ENCODE data around the gene CGB8. TPM values are rescaled to one million over a fixed set of nuclear protein-coding genes. Genes with fewer than 3 reads are reported as not detected.
A peak's percentile ranks its signal among the peaks of the same experiment; 100 is the strongest.
"Not testable (repeated sequence)": the region's sequence is repeated elsewhere in the genome, so short reads cannot be mapped to it uniquely, and the experiment has no call there.

The CGB8 gene
- total RNA-seq, 1 donor from 2014 or later: not detected

- no peak for DNase-seq (ENCODE audit: low read depth)
These were observed 16.1 kb upstream of the CGB8 start, which contains the start of gene NTF4 for GRCh38 chr19:49064768-49065611. Gene NTF4 (minus strand): TSS chr19:49064818. CDS start chr19:49061997, 2,821 bp downstream.

- no peak for DNase-seq (ENCODE audit: low read depth)
These were observed 15.2 kb upstream of the CGB8 start for GRCh38 chr19:49064029-49064629.

- DNase-seq (ENCODE audit: low read depth): no peak
These were observed 12.5 kb upstream of the CGB8 start for GRCh38 chr19:49061445-49061844.

GRCh38 chr19:49061000-49061399 lies 12.1 kb upstream of the CGB8 start:
- no peak for DNase-seq (ENCODE audit: low read depth)

- DNase-seq (ENCODE audit: low read depth): no peak
These were observed 10.1 kb upstream of the CGB8 start for GRCh38 chr19:49059053-49059452.

- DNase-seq (ENCODE audit: low read depth): peak; percentile 13
These were observed 9.7 kb upstream of the CGB8 start for GRCh38 chr19:49058562-49058961.

- DNase-seq (ENCODE audit: low read depth): peak; percentile 34
These were observed 8.8 kb upstream of the CGB8 start, which contains the start of gene CGB7 for GRCh38 chr19:49057636-49058234. Gene CGB7 (minus strand): TSS chr19:49057749. CDS start chr19:49055375, 2,374 bp downstream.

- DNase-seq (ENCODE audit: low read depth): not testable (repeated sequence)
These were observed 8.1 kb upstream of the CGB8 start for GRCh38 chr19:49056902-49057596.

GRCh38 chr19:49056101-49056901 lies 7.4 kb upstream of the CGB8 start:
- DNase-seq (ENCODE audit: low read depth): no peak

- peak; percentile 33 for DNase-seq (ENCODE audit: low read depth)
These were observed 1.6 kb upstream of the CGB8 start for GRCh38 chr19:49050376-49051033.

GRCh38 chr19:49049834-49050233 lies 923 bp upstream of the CGB8 start:
- DNase-seq (ENCODE audit: low read depth): not testable (repeated sequence)

- not testable (repeated sequence) for DNase-seq (ENCODE audit: low read depth)
These were observed 5.4 kb downstream of the CGB8 start, which contains the start of gene CGB5 for GRCh38 chr19:49043548-49043947. Gene CGB5 (plus strand): TSS chr19:49043848. CDS start chr19:49044210, 362 bp downstream.

GRCh38 chr19:49042666-49043065 lies 6.2 kb downstream of the CGB8 start:
- DNase-seq (ENCODE audit: low read depth): not testable (repeated sequence)

- no peak for DNase-seq (ENCODE audit: low read depth)
These were observed 6.7 kb downstream of the CGB8 start for GRCh38 chr19:49042177-49042576.

GRCh38 chr19:49039736-49040135 lies 9.2 kb downstream of the CGB8 start:
- not testable (repeated sequence) for DNase-seq (ENCODE audit: low read depth)

- DNase-seq (ENCODE audit: low read depth): peak; percentile 41
These were observed 10.2 kb downstream of the CGB8 start for GRCh38 chr19:49038557-49039276.

- DNase-seq (ENCODE audit: low read depth): not testable (repeated sequence)
These were observed 10.8 kb downstream of the CGB8 start for GRCh38 chr19:49038111-49038510.

GRCh38 chr19:49036815-49037214 lies 12.1 kb downstream of the CGB8 start, which contains the start of gene CGB1:
Gene CGB1 (minus strand): TSS chr19:49036895. CDS start chr19:49036711, 184 bp downstream.
- DNase-seq (ENCODE audit: low read depth): not testable (repeated sequence)

- DNase-seq (ENCODE audit: low read depth): not testable (repeated sequence)
These were observed 17.1 kb downstream of the CGB8 start, which contains the start of gene CGB2 for GRCh38 chr19:49031642-49032301. Gene CGB2 (plus strand): TSS chr19:49031890. CDS start chr19:49032096, 206 bp downstream.
